HL-60 (cell line): ENCODE data around the gene PSMD12.
"Not testable (repeated sequence)": the region's sequence is repeated elsewhere in the genome, so short reads cannot be mapped to it uniquely, and the experiment has no call there.

ENCODE experiments used
- DNase-seq, 2 experiments: peaks; one replicate each; pipeline ENCODE4 v3.0.0-alpha.2; 2010 to 2020; ENCODE audit warnings: low read depth in 1 of 2, low spot score in 1 of 2
- H3K27ac ChIP-seq: fragments of 250-450 bp; sonication (Bioruptor Pico); replicated peaks from 2 replicates; pipeline ENCODE4 v1.5.1; 2020; ENCODE audit warnings: mild to moderate bottlenecking, moderate library complexity
- H3K27me3 ChIP-seq: fragments of 250-450 bp; sonication (Bioruptor Pico); 2 replicates; pipeline ENCODE4 v1.5.1; 2021; ENCODE audit warnings: mild to moderate bottlenecking, moderate library complexity; ENCODE audit not compliant: insufficient read depth, poor library complexity, severe bottlenecking
- H3K4me3 ChIP-seq: replicated peaks from 2 replicates; pipeline ENCODE4 v1.5.1; 2011; ENCODE audit warnings: mild to moderate bottlenecking, control low read depth, low read length; ENCODE audit not compliant: insufficient read depth
- GABPA ChIP-seq: IDR thresholded peaks from 2 replicates; pipeline ENCODE4 v1.6.1; 2012; ENCODE audit warnings: low read depth
- POLR2AphosphoS5 ChIP-seq: IDR thresholded peaks from 2 replicates; pipeline ENCODE4 v1.6.1; 2012; ENCODE audit warnings: low read depth
- SPI1 ChIP-seq: IDR thresholded peaks from 2 replicates; pipeline ENCODE4 v1.6.1; 2012; ENCODE audit warnings: low read depth, mild to moderate bottlenecking, borderline replicate concordance
- TF ChIP-seq, protein P1 (sequence below): IDR thresholded peaks from 2 replicates; pipeline ENCODE4 v1.6.1; 2012; ENCODE audit warnings: low read depth; ENCODE audit not compliant: insufficient replicate concordance
- TF ChIP-seq, protein P2 (sequence below): IDR thresholded peaks from one replicate; pipeline ENCODE4 v1.5.1; 2011; ENCODE audit warnings: low read length, control low read depth, inconsistent platforms; ENCODE audit not compliant: insufficient read depth

The PSMD12 gene

DNA sequence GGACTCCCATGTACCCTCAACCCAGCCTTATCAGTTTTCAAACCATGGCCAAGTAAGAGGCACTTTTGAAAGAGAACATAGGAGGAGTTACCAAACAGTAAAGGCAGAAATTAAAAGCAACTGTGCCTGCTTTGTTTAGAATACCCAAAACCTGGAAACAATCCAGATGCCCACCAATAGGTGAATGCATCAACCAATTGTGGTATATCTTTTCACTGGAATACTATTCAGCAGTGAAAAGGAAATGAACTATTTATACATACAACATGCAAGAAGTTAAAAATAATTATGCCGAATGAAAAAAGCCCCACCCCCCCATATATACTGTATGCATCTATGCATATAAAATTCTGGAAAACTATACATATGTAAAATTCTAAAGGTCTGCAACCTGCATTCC lies 47.8 kb upstream of the PSMD12 start:
- Histone ChIP-seq H3K27ac (no peak overlapping the region), H3K4me3 (no peak overlapping the region), H3K27me3 (no peaks in the 10 kb centered on the region)
- DNase-seq = no peak
- no peak for TF ChIP-seq GABPA

DNA sequence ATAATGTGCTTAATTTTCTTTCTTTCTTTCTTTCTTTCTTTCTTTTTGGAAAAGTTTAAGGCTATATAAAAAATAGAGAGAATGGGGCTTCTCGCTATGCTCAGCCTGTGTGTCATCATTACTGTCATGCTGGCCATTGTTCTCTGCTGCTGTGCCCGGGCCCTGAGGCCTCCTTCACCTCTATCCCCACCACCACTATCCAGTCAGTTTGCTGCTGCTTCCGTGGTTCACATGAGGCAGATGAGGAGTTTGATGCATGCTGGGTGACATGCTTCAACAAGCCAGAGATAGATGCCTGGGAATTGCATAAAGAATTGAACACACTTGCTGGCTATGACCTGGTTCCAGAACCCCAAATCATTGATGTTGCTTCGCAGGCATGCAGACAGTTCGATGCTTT lies 47.0 kb upstream of the PSMD12 start:
- TF ChIP-seq GABPA (no peak), SPI1 (no peak), POLR2AphosphoS5 (no peak)
- TF ChIP-seq, protein P1, sequence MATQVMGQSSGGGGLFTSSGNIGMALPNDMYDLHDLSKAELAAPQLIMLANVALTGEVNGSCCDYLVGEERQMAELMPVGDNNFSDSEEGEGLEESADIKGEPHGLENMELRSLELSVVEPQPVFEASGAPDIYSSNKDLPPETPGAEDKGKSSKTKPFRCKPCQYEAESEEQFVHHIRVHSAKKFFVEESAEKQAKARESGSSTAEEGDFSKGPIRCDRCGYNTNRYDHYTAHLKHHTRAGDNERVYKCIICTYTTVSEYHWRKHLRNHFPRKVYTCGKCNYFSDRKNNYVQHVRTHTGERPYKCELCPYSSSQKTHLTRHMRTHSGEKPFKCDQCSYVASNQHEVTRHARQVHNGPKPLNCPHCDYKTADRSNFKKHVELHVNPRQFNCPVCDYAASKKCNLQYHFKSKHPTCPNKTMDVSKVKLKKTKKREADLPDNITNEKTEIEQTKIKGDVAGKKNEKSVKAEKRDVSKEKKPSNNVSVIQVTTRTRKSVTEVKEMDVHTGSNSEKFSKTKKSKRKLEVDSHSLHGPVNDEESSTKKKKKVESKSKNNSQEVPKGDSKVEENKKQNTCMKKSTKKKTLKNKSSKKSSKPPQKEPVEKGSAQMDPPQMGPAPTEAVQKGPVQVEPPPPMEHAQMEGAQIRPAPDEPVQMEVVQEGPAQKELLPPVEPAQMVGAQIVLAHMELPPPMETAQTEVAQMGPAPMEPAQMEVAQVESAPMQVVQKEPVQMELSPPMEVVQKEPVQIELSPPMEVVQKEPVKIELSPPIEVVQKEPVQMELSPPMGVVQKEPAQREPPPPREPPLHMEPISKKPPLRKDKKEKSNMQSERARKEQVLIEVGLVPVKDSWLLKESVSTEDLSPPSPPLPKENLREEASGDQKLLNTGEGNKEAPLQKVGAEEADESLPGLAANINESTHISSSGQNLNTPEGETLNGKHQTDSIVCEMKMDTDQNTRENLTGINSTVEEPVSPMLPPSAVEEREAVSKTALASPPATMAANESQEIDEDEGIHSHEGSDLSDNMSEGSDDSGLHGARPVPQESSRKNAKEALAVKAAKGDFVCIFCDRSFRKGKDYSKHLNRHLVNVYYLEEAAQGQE = no peak
- TF ChIP-seq, protein P2, sequence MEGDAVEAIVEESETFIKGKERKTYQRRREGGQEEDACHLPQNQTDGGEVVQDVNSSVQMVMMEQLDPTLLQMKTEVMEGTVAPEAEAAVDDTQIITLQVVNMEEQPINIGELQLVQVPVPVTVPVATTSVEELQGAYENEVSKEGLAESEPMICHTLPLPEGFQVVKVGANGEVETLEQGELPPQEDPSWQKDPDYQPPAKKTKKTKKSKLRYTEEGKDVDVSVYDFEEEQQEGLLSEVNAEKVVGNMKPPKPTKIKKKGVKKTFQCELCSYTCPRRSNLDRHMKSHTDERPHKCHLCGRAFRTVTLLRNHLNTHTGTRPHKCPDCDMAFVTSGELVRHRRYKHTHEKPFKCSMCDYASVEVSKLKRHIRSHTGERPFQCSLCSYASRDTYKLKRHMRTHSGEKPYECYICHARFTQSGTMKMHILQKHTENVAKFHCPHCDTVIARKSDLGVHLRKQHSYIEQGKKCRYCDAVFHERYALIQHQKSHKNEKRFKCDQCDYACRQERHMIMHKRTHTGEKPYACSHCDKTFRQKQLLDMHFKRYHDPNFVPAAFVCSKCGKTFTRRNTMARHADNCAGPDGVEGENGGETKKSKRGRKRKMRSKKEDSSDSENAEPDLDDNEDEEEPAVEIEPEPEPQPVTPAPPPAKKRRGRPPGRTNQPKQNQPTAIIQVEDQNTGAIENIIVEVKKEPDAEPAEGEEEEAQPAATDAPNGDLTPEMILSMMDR = no peak
- no peak overlapping the region for H3K27ac ChIP-seq
- DNase-seq = no peak

DNA sequence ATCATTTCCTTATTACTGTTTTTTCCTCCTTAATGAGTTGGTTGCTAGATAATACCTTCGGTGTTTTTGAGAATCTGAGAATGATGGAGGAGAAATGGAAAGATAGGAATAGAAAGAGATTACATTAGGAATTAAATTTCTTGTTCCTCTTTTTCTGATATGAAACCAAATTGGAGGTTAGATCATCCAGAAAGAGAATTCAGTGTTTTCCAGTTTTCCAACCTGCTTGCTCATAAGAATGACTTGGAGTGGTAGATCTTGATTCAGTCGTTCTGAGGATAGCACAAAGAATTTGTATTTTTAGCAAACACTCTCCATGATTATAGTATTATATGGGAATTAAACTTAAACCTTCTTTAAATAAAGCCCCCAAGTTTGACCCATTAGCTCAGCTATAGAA lies 46.6 kb upstream of the PSMD12 start:
- DNase-seq = no peak
- H3K27ac ChIP-seq = no peak overlapping the region
- TF ChIP-seq SPI1 = no peak
- no peak for TF ChIP-seq POLR2AphosphoS5
- H3K27me3 ChIP-seq = no peaks in the 10 kb centered on the region
- no peak overlapping the region for H3K4me3 ChIP-seq

More for the DNA sequence above, 47.0 kb upstream of the PSMD12 start:
- Histone ChIP-seq H3K27me3 (no peaks in the 10 kb centered on the region), H3K4me3 (no peak overlapping the region)

DNA sequence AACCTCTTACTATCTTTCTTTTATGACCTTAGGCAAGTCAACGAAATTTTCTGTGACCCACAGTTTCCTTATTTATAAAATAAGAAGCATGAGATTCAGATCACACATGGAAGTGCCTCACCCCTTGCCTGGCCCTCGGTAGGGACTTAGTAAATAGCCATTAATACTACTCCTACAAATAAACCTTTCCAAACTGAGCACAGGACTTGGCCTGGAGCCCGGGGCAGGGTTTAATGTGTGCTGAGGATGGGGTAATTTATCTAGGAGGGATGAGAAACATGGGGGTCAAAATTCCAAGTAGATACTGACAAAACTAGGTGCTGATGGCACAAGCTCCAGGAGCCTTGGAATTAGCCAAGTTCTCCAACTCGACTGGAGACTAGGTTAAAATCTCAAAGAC lies 45.7 kb upstream of the PSMD12 start:
- TF ChIP-seq, protein P2 = no peak
- TF ChIP-seq, protein P1 = no peak
- no peak for TF ChIP-seq GABPA
- no peak overlapping the region for H3K27ac ChIP-seq

DNA sequence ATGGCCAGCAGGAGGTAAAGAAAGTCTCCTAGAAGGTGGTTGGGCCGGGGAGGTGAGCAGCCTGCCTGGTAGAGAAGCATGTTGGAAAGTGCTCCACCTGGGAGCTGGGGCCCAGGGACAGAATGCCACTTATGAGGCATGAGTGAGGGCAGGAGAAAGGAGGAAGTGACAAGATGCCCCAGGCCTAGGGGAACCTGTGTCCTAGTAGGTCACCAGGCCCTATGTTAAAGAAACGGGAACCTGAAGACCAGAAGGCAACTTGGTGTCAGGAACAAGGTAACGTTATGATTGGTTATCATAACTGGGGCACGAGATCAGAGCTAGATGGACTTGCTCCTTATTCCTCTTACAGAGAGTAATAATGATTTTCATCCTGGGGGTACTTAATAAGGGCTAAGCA lies 45.0 kb upstream of the PSMD12 start:
- H3K27ac ChIP-seq = no peak overlapping the region
- no peaks in the 10 kb centered on the region for H3K27me3 ChIP-seq
- DNase-seq = peak in 1 of 2 experiments; percentile 79
- no peak overlapping the region for H3K4me3 ChIP-seq
- TF ChIP-seq, protein P2 = no peak
- TF ChIP-seq SPI1 (peak; percentile 85), GABPA (no peak), POLR2AphosphoS5 (no peak)
- TF ChIP-seq, protein P1 = no peak

More for the DNA sequence above, 45.7 kb upstream of the PSMD12 start:
- H3K4me3 ChIP-seq = no peak overlapping the region
- H3K27me3 ChIP-seq = no peaks in the 10 kb centered on the region
- no peak for DNase-seq

DNA sequence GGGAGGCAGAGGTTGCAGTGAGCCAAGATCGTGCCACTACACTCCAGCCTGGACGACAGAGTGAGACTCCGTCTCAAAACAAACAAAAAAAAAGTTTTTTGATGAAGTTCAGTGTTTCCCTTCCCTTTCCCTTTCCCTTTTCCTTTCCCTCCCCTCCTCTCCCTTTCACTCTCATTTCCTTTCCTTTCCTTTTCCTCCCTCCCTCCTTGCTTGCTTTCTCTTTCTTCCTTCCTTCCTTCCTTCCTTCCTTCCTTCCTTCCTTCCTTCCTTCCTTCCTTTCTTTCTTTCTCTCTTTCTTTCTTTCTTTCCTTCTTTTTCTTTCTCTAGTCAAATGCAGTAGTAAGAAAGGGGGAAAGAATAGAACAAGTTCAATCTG lies 42.1 kb upstream of the PSMD12 start:
- DNase-seq, H3K27me3 ChIP-seq, H3K27ac ChIP-seq, H3K4me3 ChIP-seq: not testable (repeated sequence)
